GM12878 (cell line): ENCODE measurements around the gene PRRT1B. TPM values are rescaled to one million over a fixed set of nuclear protein-coding genes. Genes with fewer than 3 reads are reported as not detected.

ENCODE experiments used
- ATAC-seq: fragments of 200-7000 bp; cut with Tn5 transposase; 3 replicates; pipeline ENCODE4 v1.9.1; 2020; ENCODE audit warnings: mild to moderate bottlenecking, moderate library complexity
- BruUV-seq: library from RNA; stranded (reverse); fragments of 400-500 nt; replicated peaks from 2 replicates; lab custom pipeline; 2021; lab: Mats Ljungman, UMichigan
- CTCF ChIA-PET: fragments of 300-600 bp; sonication (Branson Sonifier 250); formaldehyde crosslinking; extraction: SDS; loops from one replicate; lab custom pipeline; 2021; ENCODE audit warnings: inconsistent platforms; lab: Yijun Ruan, JAX
- POLR2A ChIA-PET: fragments of 350-600 bp; formaldehyde crosslinking; extraction: SDS; loops from one replicate; lab custom pipeline; 2021; ENCODE audit warnings: inconsistent platforms; lab: Charles Lee
- RAD21 ChIA-PET: fragments of 300-600 bp; sonication (Branson Sonifier 250); formaldehyde crosslinking; loops from one replicate; lab custom pipeline; 2023; ENCODE audit warnings: antibody characterized with exemption; ENCODE audit not compliant: unreplicated experiment; lab: Charles Lee
- SMC1A ChIA-PET: fragments of 300-600 bp; sonication (Branson Sonifier 250); formaldehyde crosslinking; loops from one replicate; lab custom pipeline; 2023; ENCODE audit not compliant: unreplicated experiment, uncharacterized antibody; lab: Charles Lee
- DNase-seq: peaks from one replicate; pipeline ENCODE4 v3.0.0-alpha.2; 2011; ENCODE audit warnings: low read depth, low spot score
- FAIRE-seq: peaks from 3 replicates; lab custom pipeline; 2011; peaks lifted over from hg19 to GRCh38; lab: Jason Lieb, UNC
- H2AFZ ChIP-seq: 2 replicates; pipeline ENCODE4 v1.6.0; 2011; ENCODE audit warnings: low read depth, low read length, control low read depth; ENCODE audit not compliant: control insufficient read depth
- H3K27ac ChIP-seq: 2 replicates; pipeline ENCODE4 v1.5.1; 2011; ENCODE audit warnings: control low read depth; ENCODE audit not compliant: control insufficient read depth, insufficient read depth
- H3K27me3 ChIP-seq, 2 experiments: replicated peaks in 1 of 2; 2 replicates each; pipeline versions ENCODE4 v1.6.0 to v1.6.1; 2011; ENCODE audit warnings: low read length in 1 of 2; ENCODE audit not compliant: control insufficient read depth in 2 of 2, insufficient read depth in 2 of 2
- H3K36me3 ChIP-seq, 2 experiments: 2 replicates each; pipeline ENCODE4 v1.5.1; 2011; ENCODE audit warnings: low read length in 1 of 2; ENCODE audit not compliant: control insufficient read depth in 2 of 2, insufficient read depth in 2 of 2
- H3K4me1 ChIP-seq: 2 replicates; pipeline ENCODE4 v1.6.1; 2011; ENCODE audit warnings: mild to moderate bottlenecking, low read length, moderate library complexity, mixed read lengths; ENCODE audit not compliant: control insufficient read depth, insufficient read depth
- H3K4me2 ChIP-seq: 2 replicates; pipeline ENCODE4 v1.6.0; 2011; ENCODE audit warnings: control low read depth; ENCODE audit not compliant: control insufficient read depth, insufficient read depth
- H3K4me3 ChIP-seq: fragments of 200-600 bp; sonication (generic); 2 replicates; pipeline ENCODE4 v1.5.1; 2016
- H3K79me2 ChIP-seq: 2 replicates; pipeline ENCODE4 v1.6.0; 2011; ENCODE audit warnings: low read length; ENCODE audit not compliant: control insufficient read depth, insufficient read depth
- H3K9ac ChIP-seq: 2 replicates; pipeline ENCODE4 v1.8.0; 2011; ENCODE audit warnings: low read length, control low read depth, mixed read lengths; ENCODE audit not compliant: control insufficient read depth, insufficient read depth
- H3K9me3 ChIP-seq: replicated peaks from 3 replicates; pipeline ENCODE4 v1.5.1; 2011; ENCODE audit warnings: mild to moderate bottlenecking, low read length; ENCODE audit not compliant: control insufficient read depth, insufficient read depth
- H4K20me1 ChIP-seq: 2 replicates; pipeline ENCODE4 v1.6.0; 2011; ENCODE audit not compliant: control insufficient read depth, insufficient read depth
- BRCA1 ChIP-seq: IDR thresholded peaks from 2 replicates; pipeline ENCODE4 v1.6.1; 2011; ENCODE audit warnings: low read depth, low read length, improper control_type of control experiment
- CEBPZ ChIP-seq: fragments of 150-350 bp; IDR thresholded peaks from 2 replicates; pipeline ENCODE4 v1.6.1; 2016; ENCODE audit warnings: low read depth, low read length
- NR2C1 ChIP-seq: fragments of 450-650 bp; IDR thresholded peaks from 2 replicates; pipeline ENCODE4 v1.6.1; 2017; ENCODE audit warnings: antibody characterized with exemption, mild to moderate bottlenecking, moderate library complexity
- POLR2A ChIP-seq: IDR thresholded peaks from 2 replicates; pipeline ENCODE4 v1.6.1; 2011; ENCODE audit warnings: low read depth, mild to moderate bottlenecking, low read length
- RELB ChIP-seq: fragments of 450-650 bp; IDR thresholded peaks from 2 replicates; pipeline ENCODE4 v1.6.1; 2017; ENCODE audit warnings: low read depth, mild to moderate bottlenecking, moderate library complexity
- USF1 ChIP-seq: IDR thresholded peaks from 2 replicates; pipeline ENCODE4 v1.6.1; 2011; ENCODE audit warnings: borderline replicate concordance, low read depth, mild to moderate bottlenecking, moderate library complexity, mixed read lengths, low read length; ENCODE audit not compliant: insufficient read depth; ENCODE audit errors: extremely low read length
- WGBS: methylation state at CpG from one replicate; pipeline ENCODE4 v1.1.6; 2016; ENCODE audit warnings: low lambda C conversion rate; ENCODE audit not compliant: insufficient replicate concordance, insufficient coverage; ENCODE audit errors: missing lambda C conversion rate; 5-methylcytosine and 5-hydroxymethylcytosine counted together
- in situ Hi-C: fragments of 300-500 bp; cut with MboI; formaldehyde crosslinking; loops from 9 replicates; pipeline ENCODE4 v1.14.3; 2018; ENCODE audit warnings: mixed read lengths
- intact Hi-C: fragments of 100-400 bp; cut with micrococcal nuclease; formaldehyde crosslinking; loops from one replicate; pipeline ENCODE4 v1.14.2; 2022; ENCODE audit not compliant: unreplicated experiment
- polyA plus RNA-seq, 11 experiments: library from polyadenylated mRNA; depleted of rRNA in 4 of 11; unstranded in 6 of 11; stranded (reverse) in 5 of 11; fragments of >200 nt; fragmentation: Nextera tagmentation in 4 of 11; fragmentation: Illumina TruSeq in 1 of 11; extraction: Ambion mirVana in 4 of 11; extraction: Trizol in 1 of 11; gene quantifications; 1 replicate in 1 of 11; 2 replicates in 10 of 11; pipeline versions ENCODE4 v1.2.1 to v1.2.3, GENCODE V29; 2011 to 2016; ENCODE audit warnings: inconsistent platforms in 2 of 11, missing spikeins in 2 of 11, low read depth in 1 of 11
- total RNA-seq, 4 experiments: library from RNA; depleted of rRNA in 3 of 4; stranded (reverse); fragments of >200 nt in 3 of 4; fragmentation: Illumina TruSeq in 1 of 4; extraction: Trizol in 1 of 4; gene quantifications; 2 replicates each; pipeline versions ENCODE4 v1.2.1 to v1.2.3, GENCODE V29; 2013 to 2021

PRRT1B gene
- total and polyA plus RNA-seq, 10 of the 15 experiments (the other 5 are each of a cell fraction or from before 2014, with no cell fraction given), result not detected

GRCh38 chr9:131523451-131524435 lies 21.6 kb upstream of the PRRT1B start:
- ChIA-PET POLR2A (no interaction called here), SMC1A (no interaction called here), CTCF (no interaction called here)
- Histone ChIP-seq H3K9me3 (no peaks in the 10 kb centered on the region), H3K27me3 (no peaks in the 10 kb centered on the region)
- intact Hi-C loops, result no loop called here
- FAIRE-seq, result no peak
- TF ChIP-seq RELB (no peak), POLR2A (peak; percentile 29)
- TF ChIP-seq, all 136 proteins: peak for 1
- Histone ChIP-seq H3K4me3 (no peak overlapping the region), H3K4me1 (no peaks in the 10 kb centered on the region), H4K20me1 (no peaks in the 10 kb centered on the region), H3K79me2 (no peaks in the 10 kb centered on the region), H2AFZ (no peak overlapping the region), H3K9ac (no peak overlapping the region), H3K27ac (no peak overlapping the region), H3K4me2 (no peak overlapping the region), H3K36me3 (peaks cover 15 to 16% of the 10 kb centered on the region in 2 experiments)
- ATAC-seq (no peak), DNase-seq (no peak)
- 88% methylated on average over 29 of the region's 29 CpGs for WGBS
- RAD21 ChIA-PET, result no interaction called here
- BruUV-seq, result no TSS peak
- in situ Hi-C loops, result no loop called here

GRCh38 chr9:131524665-131525315 lies 20.5 kb upstream of the PRRT1B start:
- H3K27me3 ChIP-seq, result no peaks in the 10 kb centered on the region
- RAD21 ChIA-PET, result no interaction called here
- H3K9ac ChIP-seq, result no peak overlapping the region
- DNase-seq (no peak), ATAC-seq (no peak), FAIRE-seq (no peak)
- 86% methylated on average over 23 of the region's 23 CpGs for WGBS
- H3K79me2 ChIP-seq, result no peaks in the 10 kb centered on the region; the same call in 1 of the 2 replicates
- intact Hi-C loops, result no loop called here
- no peaks in the 10 kb centered on the region for H3K9me3 ChIP-seq
- H3K4me3 ChIP-seq, result no peak overlapping the region
- H3K4me2 ChIP-seq, result no peak overlapping the region
- H2AFZ ChIP-seq, result no peak overlapping the region
- no peaks in the 10 kb centered on the region for H4K20me1 ChIP-seq
- no peak overlapping the region for H3K27ac ChIP-seq
- SMC1A ChIA-PET, result no interaction called here
- BruUV-seq, result no TSS peak
- peaks cover 12 to 16% of the 10 kb centered on the region in 2 experiments for H3K36me3 ChIP-seq
- in situ Hi-C loops, result no loop called here
- H3K4me1 ChIP-seq, result no peaks in the 10 kb centered on the region; the same call in 1 of the 2 replicates
- POLR2A ChIA-PET, result no interaction called here
- CTCF ChIA-PET, result no interaction called here
- TF ChIP-seq NR2C1 (no peak), BRCA1 (no peak), CEBPZ (no peak), USF1 (no peak)
